Activated naive CD4-positive, alpha-beta T cell (primary cell): ENCODE results near the gene F2RL1.
"Not testable (repeated sequence)": the region's sequence is repeated elsewhere in the genome, so short reads cannot be mapped to it uniquely, and the experiment has no call there.

Experiments
- DNase-seq, 4 experiments: peaks; one replicate each; lab custom pipeline; 2025; lab: John Stamatoyannopoulos, UW

Gene F2RL1

GRCh38 chr5:76849419-76850291, 30.8 kb downstream of the F2RL1 start, which contains the start of gene S100Z:
Gene S100Z, plus strand, starts transcription at chr5:76850014. Its CDS starts 25,346 bp downstream, at chr5:76875360.
- peak in 1 of 4 experiments; percentile 6 for DNase-seq

- no peak for DNase-seq
Measured at GRCh38 chr5:76850543-76851145, 31.8 kb downstream of the F2RL1 start.

- no peak for DNase-seq
Measured at GRCh38 chr5:76851728-76852369, 33.0 kb downstream of the F2RL1 start.

DNA sequence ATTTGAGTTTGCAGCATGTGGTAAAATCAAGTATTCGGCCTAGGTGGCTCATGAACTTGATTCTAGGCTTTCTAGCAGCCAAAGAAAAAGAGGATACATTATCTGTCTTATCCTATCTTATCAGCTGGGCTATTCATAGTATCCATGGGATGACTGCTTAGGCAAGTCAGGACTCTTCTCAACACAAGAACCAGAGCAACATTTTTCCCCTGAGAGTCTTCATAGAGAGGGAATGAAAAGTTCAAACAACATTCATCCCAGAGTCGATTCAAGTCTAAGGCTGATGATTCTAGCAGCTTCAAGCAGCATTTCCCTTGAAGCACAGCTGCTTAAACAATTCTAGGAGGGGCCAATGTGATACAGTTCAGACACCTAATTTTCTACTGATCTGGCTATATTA, 33.9 kb downstream of the F2RL1 start:
- DNase-seq = no peak

DNA sequence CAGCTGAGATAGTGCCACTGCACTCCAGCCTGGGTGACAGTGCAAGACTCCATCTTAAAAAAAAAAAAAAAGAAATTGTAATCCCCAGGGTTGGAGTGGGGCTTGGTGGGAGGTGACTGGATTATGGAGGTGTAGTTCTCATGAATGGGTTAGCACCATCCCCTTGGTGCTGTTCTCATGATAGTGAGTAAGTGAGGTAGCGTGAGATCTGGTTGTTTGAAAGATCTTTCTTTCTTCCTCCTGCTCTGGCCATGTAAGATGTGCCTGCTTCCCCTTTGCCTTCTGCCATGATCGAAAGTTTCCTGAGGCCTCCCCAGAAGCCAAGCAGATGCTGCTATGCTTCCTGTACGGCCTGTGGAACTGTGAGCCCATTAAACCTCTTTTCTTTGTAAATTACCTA, 34.9 kb downstream of the F2RL1 start:
- DNase-seq = not testable (repeated sequence)

DNA sequence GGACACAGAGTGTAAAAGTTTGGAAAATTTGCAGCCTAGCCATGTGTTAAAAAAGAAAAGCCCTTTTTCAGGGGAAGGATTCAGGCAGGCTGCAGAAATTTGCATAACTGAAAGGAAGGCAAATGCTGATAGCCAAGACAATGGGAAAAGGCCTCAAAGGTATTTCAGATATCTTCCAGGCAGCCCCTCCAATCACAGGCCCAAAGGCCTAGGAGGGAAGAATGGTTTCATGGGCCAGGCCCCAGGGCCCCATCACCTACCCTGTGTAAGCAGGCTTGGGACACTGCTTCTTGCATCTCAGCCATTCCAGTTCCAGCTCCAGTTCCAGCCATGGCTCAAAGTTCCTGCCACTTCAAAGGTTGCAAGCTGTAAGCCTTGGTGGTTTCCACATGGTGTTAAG, 35.8 kb downstream of the F2RL1 start:
- DNase-seq = no peak

DNA sequence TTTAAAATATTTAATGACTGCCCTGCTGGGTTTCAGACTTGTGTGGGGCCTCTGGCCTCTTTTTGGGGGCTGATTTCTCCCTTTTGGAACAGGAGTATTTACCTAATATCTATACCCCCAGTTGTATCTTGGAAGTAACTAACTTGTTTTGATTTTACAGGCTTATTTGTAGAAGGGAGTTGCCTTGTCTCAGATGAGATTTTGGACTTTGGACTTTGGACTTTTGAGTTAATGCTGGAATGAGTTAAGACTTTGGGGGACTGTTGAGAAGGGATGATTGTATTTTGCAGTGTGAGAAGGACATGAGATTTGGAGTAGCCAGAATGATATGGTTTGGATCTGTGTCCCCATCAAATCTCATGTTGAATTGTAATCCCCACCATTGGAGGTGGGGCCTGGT, 36.7 kb downstream of the F2RL1 start:
- DNase-seq = not testable (repeated sequence)

DNA sequence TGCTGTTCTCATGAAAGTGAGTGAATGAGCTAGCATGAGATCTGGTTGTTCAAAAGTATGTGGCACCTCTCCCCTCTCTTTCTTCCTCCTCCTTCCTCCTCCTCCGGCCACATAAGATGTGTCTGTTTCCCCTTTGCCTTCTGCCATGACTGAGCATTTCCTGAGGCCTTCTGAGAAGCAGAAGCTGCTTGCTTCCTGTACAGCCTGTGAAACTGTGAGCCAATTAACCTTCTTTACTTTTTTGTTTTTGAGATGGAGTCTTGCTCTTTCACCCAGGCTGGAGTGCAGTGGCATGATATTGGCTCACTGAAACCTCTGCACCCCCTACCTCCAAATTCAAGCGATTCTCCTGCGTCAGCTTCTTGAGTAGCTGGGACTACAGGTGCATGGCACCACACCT, 37.1 kb downstream of the F2RL1 start:
- peak in 1 of 4 experiments; percentile 19 for DNase-seq

GRCh38 chr5:76856800-76857199, 38.0 kb downstream of the F2RL1 start:
- DNase-seq = not testable (repeated sequence)

- no peak for DNase-seq
Measured at GRCh38 chr5:76859591-76860247, 40.9 kb downstream of the F2RL1 start.

GRCh38 chr5:76861612-76862011, 42.8 kb downstream of the F2RL1 start:
- DNase-seq = no peak

- DNase-seq = no peak
Measured at GRCh38 chr5:76863001-76863400, 44.2 kb downstream of the F2RL1 start.

- no peak for DNase-seq
Measured at GRCh38 chr5:76866503-76866902, 47.7 kb downstream of the F2RL1 start.

- DNase-seq = no peak
Measured at GRCh38 chr5:76867038-76867437, 48.2 kb downstream of the F2RL1 start.

DNA sequence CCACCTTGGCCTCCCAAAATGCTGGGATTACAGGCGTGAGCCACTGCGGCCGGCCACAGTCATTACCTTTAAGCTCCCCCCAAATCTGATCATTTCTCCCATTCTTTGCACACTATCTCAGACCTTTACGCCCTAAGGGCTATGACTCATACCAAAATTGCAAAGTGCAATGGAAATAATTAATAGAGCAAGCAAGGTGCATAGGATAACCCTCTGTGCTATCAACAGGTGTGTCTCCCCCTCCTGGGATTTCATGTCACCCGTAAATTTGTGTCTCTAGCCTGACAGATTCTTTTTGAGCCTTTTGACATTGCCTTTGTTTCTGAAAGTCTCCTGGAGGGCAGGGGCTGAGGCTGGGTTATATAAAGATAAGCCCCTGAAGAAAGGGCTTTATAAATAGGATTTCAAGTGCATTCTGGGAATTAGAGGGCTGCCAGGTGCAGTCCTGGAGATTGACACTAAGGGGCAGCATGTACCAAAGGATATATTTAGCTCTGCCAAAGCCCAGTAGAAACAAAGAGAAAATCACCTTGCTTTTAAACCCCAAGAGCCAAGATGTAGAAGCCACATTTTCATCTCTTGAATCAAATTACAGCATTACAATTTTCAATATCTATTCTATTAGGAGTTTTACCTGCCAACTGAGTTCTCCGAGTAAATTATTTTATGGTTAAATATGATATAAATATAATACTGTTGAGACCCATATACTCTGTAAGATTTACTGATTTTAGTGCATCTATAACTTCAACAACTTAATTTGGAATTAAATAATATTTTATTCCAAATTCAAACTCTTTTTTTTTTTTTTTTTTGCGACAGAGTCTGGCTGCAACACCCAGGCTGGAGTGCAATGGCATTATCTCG, 49.2 kb downstream of the F2RL1 start:
- DNase-seq = peak in 3 of 4 experiments; percentile 4 to 33 (median 31)

DNA sequence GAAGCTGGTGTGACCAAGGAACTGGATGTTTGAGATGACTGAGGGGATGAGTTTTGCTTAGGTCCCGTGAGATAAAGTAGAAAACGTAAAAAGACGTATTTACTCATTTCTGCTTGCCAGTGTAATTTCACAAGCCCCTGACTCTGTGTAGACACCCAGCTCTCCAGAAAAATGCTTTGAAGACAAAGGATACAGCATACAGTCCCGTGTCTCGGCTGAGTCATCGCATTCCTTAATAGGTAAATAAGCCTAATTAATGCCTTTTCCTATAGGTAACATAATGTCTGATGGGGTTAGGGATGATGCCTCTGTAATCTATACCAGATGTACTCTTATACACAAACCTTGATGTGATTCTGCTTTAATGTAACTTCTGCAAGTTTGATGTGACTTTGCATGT, 51.2 kb downstream of the F2RL1 start:
- no peak for DNase-seq

DNA sequence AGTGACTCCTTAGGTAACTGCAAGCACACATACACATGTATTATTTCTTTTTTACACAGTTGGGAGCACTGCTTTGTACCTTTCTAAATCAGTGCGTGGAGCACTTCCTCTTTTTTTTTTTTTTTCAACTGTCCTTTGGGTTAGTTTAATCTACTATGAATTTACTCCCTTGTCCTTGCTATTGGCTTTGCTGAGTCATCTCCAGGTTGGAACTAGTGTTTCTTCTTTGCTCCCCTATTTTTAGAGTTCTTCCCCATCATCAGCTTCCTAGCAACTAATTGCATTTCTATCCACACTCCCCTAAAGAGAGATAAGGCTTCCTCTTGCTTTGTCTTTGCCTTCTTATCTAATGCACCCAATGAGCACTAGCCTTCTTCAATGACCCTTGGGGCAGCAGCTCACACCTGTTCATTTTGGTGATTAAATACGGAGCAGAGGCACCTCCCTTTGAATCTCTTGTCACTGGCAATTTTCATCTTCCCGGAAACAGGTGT, 55.3 kb downstream of the F2RL1 start:
- DNase-seq = no peak
